HepG2 (cell line): ENCODE data around the gene UNG. TPM values are rescaled to one million over a fixed set of nuclear protein-coding genes. Genes with fewer than 3 reads are reported as not detected.
A peak's percentile ranks its signal among the peaks of the same experiment; 100 is the strongest.

Experiments
- BATF2 ChIP-seq: sonication (generic); formaldehyde crosslinking; IDR thresholded peaks from 2 replicates; pipeline ENCODE4 v1.8.0; 2022; ENCODE audit warnings: mild to moderate bottlenecking, missing genetic modification reagents, moderate library complexity
- DPF2 ChIP-seq: sonication (generic); formaldehyde crosslinking; IDR thresholded peaks from 2 replicates; pipeline ENCODE4 v1.4.0; 2020; ENCODE audit warnings: mild to moderate bottlenecking, low read depth, missing genetic modification reagents, borderline replicate concordance
- ERF ChIP-seq: IDR thresholded peaks from 2 replicates; pipeline ENCODE4 v1.6.1; 2018; ENCODE audit warnings: missing biosample characterization, missing genetic modification reagents
- HOXD1 ChIP-seq: sonication (generic); formaldehyde crosslinking; IDR thresholded peaks from 2 replicates; pipeline ENCODE4 v1.5.0; 2020; ENCODE audit warnings: missing genetic modification reagents
- KDM1A ChIP-seq: IDR thresholded peaks from 2 replicates; pipeline ENCODE4 v1.6.1; 2016; ENCODE audit warnings: missing compliant biosample characterization
- NCOA1 ChIP-seq: sonication (generic); formaldehyde crosslinking; IDR thresholded peaks from 2 replicates; pipeline ENCODE4 v1.9.0; 2021; ENCODE audit warnings: missing genetic modification reagents
- PHB2 ChIP-seq: fragments of 450-650 bp; IDR thresholded peaks from 2 replicates; pipeline ENCODE4 v1.6.1; 2018; ENCODE audit not compliant: partially characterized antibody
- POLR2A ChIP-seq, 2 experiments: IDR thresholded peaks; 2 replicates each; pipeline ENCODE4 v1.6.1; 2011; ENCODE audit warnings: low read depth in 2 of 2, low read length in 2 of 2, mild to moderate bottlenecking in 1 of 2, moderate library complexity in 1 of 2; ENCODE audit not compliant: insufficient read depth in 1 of 2
- POLR2G ChIP-seq: fragments of 200-400 bp; formaldehyde crosslinking; IDR thresholded peaks from 2 replicates; pipeline ENCODE4 v1.6.1; 2018; ENCODE audit warnings: mild to moderate bottlenecking, low read depth, low read length, moderate library complexity
- PREB ChIP-seq: sonication (generic); formaldehyde crosslinking; IDR thresholded peaks from 2 replicates; pipeline ENCODE4 v1.4.0; 2020; ENCODE audit warnings: missing genetic modification reagents
- REXO4 ChIP-seq: sonication (generic); formaldehyde crosslinking; IDR thresholded peaks from 2 replicates; pipeline ENCODE4 v1.8.0; 2022; ENCODE audit warnings: missing genetic modification reagents, mild to moderate bottlenecking, borderline replicate concordance
- RFXAP ChIP-seq: sonication (generic); formaldehyde crosslinking; IDR thresholded peaks from 2 replicates; pipeline ENCODE4 v1.4.0; 2020; ENCODE audit warnings: missing genetic modification reagents, borderline replicate concordance
- SMAD3 ChIP-seq: sonication (generic); formaldehyde crosslinking; IDR thresholded peaks from 2 replicates; pipeline ENCODE4 v1.4.0; 2020; ENCODE audit warnings: missing genetic modification reagents
- SRSF1 ChIP-seq: fragments of 200-400 bp; formaldehyde crosslinking; optimal IDR thresholded peaks from 2 replicates; pipeline ENCODE3; 2017; ENCODE audit warnings: mild to moderate bottlenecking, low read depth, low read length, moderate library complexity
- SRY ChIP-seq: sonication (generic); formaldehyde crosslinking; IDR thresholded peaks from 2 replicates; pipeline ENCODE4 v1.8.0; 2022; ENCODE audit warnings: mild to moderate bottlenecking, missing genetic modification reagents
- ZBTB3 ChIP-seq: sonication (generic); formaldehyde crosslinking; IDR thresholded peaks from 2 replicates; pipeline ENCODE4 v1.4.0; 2020; ENCODE audit warnings: low read depth, mild to moderate bottlenecking, moderate library complexity, missing genetic modification reagents, borderline replicate concordance
- ZFP82 ChIP-seq: sonication (generic); formaldehyde crosslinking; IDR thresholded peaks from 2 replicates; pipeline ENCODE4 v1.5.1; 2020; ENCODE audit warnings: mild to moderate bottlenecking, missing genetic modification reagents, borderline replicate concordance
- ZNF12 ChIP-seq: sonication (generic); formaldehyde crosslinking; IDR thresholded peaks from 2 replicates; pipeline ENCODE4 v1.5.0; 2020; ENCODE audit warnings: missing genetic modification reagents
- ZNF329 ChIP-seq: sonication (generic); formaldehyde crosslinking; IDR thresholded peaks from 2 replicates; pipeline ENCODE4 v1.9.0; 2021; ENCODE audit warnings: low read depth, mild to moderate bottlenecking, missing genetic modification reagents
- ZNF562 ChIP-seq: sonication (generic); formaldehyde crosslinking; IDR thresholded peaks from 2 replicates; pipeline ENCODE4 v1.8.0; 2022; ENCODE audit warnings: missing genetic modification reagents, borderline replicate concordance
- ZNF563 ChIP-seq: sonication (generic); formaldehyde crosslinking; IDR thresholded peaks from 2 replicates; pipeline ENCODE4 v1.8.0; 2022; ENCODE audit warnings: mild to moderate bottlenecking, moderate library complexity, missing genetic modification reagents
- ZNF567 ChIP-seq: sonication (generic); formaldehyde crosslinking; IDR thresholded peaks from 2 replicates; pipeline ENCODE4 v1.8.1; 2023; ENCODE audit warnings: mild to moderate bottlenecking, missing genetic modification reagents, borderline replicate concordance
- ZNF709 ChIP-seq: sonication (generic); formaldehyde crosslinking; IDR thresholded peaks from 2 replicates; pipeline ENCODE4 v1.5.0; 2020; ENCODE audit warnings: mild to moderate bottlenecking, missing genetic modification reagents
- ZSCAN31 ChIP-seq: sonication (generic); formaldehyde crosslinking; IDR thresholded peaks from 2 replicates; pipeline ENCODE4 v1.5.0; 2020; ENCODE audit warnings: low read depth, mild to moderate bottlenecking, missing genetic modification reagents
- polyA plus RNA-seq, 8 experiments: library from polyadenylated mRNA; depleted of rRNA in 3 of 8; stranded (reverse) in 7 of 8; unstranded in 1 of 8; fragments of >200 nt; fragmentation: Illumina TruSeq in 4 of 8; extraction: Trizol in 4 of 8; gene quantifications; 2 replicates each; pipeline versions ENCODE4 v1.2.1 to v1.2.3, GENCODE V29; 2011 to 2016; ENCODE audit warnings: low read depth in 4 of 8, missing spikeins in 1 of 8, mixed read lengths in 1 of 8; ENCODE audit not compliant: insufficient read depth in 1 of 8
- total RNA-seq, 5 experiments: library from RNA; depleted of rRNA; stranded (reverse); fragments of >200 nt; fragmentation: Illumina TruSeq; extraction: Trizol; gene quantifications; 2 replicates each; pipeline ENCODE4 v1.2.3, GENCODE V29; 2016; ENCODE audit warnings: low read depth in 1 of 5
- TF ChIP-seq, protein P1 (sequence below): sonication (generic); formaldehyde crosslinking; IDR thresholded peaks from 2 replicates; pipeline ENCODE4 v1.4.0; 2020; ENCODE audit warnings: mild to moderate bottlenecking, missing genetic modification reagents, borderline replicate concordance

The UNG gene
- total and polyA plus RNA-seq, 2 of the 13 experiments (the other 11 are each of a cell fraction or from before 2014, with no cell fraction given): 23.3 to 114 TPM

DNA sequence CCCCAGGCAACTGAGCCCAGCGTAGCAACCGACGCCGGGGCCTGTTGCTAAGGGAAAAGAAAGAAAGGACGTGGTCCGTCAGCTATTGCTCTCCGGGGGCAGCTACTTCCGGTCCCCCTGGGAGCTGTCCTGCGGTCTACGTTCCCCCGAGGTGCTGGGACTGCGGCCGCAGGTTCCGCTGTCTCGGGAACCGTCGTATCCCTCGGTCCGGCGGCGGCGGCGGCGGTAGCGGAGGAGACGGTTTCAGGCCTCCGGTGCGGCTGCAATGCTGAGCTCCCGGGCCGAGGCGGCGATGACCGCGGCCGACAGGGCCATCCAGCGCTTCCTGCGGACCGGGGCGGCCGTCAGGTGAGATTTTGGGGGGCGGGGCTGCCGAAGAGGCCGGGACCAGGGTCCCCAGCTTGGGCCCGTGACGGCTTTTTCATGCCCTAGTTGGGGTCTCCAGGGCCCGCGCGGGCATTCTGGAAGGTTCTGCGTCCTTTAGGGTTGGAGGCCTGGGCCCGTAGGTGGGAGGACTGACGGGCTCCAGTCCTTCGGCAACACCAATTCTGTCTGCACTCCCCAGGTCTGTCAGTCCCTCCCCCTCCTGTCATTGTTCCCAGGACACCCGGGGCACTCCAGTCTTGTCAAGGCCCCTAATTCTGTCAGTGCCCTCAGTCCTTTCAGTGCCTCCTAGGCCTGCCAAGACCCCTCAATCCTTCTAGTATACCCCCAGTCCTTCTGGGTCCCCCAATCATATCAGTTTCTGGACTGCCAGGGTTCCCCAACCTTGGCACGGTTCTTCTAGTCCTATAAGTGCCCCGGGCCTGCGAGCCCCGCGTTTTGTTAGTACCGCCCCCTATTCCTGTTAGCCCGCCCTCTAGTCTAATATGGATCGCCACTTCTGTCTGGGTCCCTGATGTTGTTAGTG, 44.7 kb upstream of the UNG start, which contains the start of gene USP30 (continued):
- peak; percentile 46; the same call in 1 of the 2 replicates for TF ChIP-seq ZSCAN31 (CRISPR knock-in tag)
- TF ChIP-seq BATF2 (CRISPR knock-in tag): no peak
- TF ChIP-seq NCOA1 (CRISPR knock-in tag): no peak
- TF ChIP-seq SRY (CRISPR knock-in tag): no peak
- no peak for TF ChIP-seq ZNF709 (CRISPR knock-in tag)
- TF ChIP-seq ZNF567: peak; percentile 78; the same call in 1 of the 2 replicates
- peak; percentile 69; the same call in 1 of the 2 replicates for TF ChIP-seq ZFP82 (CRISPR knock-in tag)
- peak; percentile 79; the same call in 1 of the 2 replicates for TF ChIP-seq ZNF12
- no peak for TF ChIP-seq POLR2A (IDR thresholded peaks at IDR 0.05; ENCODE audit: insufficient read depth in 1 of 2, low read depth in 2 of 2, low read length in 2 of 2)
- no peak for TF ChIP-seq REXO4 (CRISPR knock-in tag)
- no peak for TF ChIP-seq PHB2
- no peak for TF ChIP-seq ZNF329 (CRISPR knock-in tag)
- TF ChIP-seq, protein P1, sequence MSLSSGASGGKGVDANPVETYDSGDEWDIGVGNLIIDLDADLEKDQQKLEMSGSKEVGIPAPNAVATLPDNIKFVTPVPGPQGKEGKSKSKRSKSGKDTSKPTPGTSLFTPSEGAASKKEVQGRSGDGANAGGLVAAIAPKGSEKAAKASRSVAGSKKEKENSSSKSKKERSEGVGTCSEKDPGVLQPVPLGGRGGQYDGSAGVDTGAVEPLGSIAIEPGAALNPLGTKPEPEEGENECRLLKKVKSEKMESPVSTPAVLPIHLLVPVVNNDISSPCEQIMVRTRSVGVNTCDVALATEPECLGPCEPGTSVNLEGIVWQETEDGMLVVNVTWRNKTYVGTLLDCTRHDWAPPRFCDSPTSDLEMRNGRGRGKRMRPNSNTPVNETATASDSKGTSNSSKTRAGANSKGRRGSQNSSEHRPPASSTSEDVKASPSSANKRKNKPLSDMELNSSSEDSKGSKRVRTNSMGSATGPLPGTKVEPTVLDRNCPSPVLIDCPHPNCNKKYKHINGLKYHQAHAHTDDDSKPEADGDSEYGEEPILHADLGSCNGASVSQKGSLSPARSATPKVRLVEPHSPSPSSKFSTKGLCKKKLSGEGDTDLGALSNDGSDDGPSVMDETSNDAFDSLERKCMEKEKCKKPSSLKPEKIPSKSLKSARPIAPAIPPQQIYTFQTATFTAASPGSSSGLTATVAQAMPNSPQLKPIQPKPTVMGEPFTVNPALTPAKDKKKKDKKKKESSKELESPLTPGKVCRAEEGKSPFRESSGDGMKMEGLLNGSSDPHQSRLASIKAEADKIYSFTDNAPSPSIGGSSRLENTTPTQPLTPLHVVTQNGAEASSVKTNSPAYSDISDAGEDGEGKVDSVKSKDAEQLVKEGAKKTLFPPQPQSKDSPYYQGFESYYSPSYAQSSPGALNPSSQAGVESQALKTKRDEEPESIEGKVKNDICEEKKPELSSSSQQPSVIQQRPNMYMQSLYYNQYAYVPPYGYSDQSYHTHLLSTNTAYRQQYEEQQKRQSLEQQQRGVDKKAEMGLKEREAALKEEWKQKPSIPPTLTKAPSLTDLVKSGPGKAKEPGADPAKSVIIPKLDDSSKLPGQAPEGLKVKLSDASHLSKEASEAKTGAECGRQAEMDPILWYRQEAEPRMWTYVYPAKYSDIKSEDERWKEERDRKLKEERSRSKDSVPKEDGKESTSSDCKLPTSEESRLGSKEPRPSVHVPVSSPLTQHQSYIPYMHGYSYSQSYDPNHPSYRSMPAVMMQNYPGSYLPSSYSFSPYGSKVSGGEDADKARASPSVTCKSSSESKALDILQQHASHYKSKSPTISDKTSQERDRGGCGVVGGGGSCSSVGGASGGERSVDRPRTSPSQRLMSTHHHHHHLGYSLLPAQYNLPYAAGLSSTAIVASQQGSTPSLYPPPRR (CRISPR knock-in tag): peak; percentile 72
- TF ChIP-seq RFXAP (CRISPR knock-in tag): peak; percentile 96
- TF ChIP-seq ZNF563 (CRISPR knock-in tag): no peak
- 0 out of 2 replicates have a peak, but pooled peaks have one; percentile 38 for TF ChIP-seq KDM1A (CRISPR knock-in tag)
- peak; percentile 88 for TF ChIP-seq ERF (CRISPR knock-in tag)
- TF ChIP-seq ZBTB3: no peak
- no peak for TF ChIP-seq ZNF562 (CRISPR knock-in tag)
- TF ChIP-seq POLR2G: peak; percentile 41
- peak; percentile 97 for TF ChIP-seq SMAD3
- TF ChIP-seq HOXD1 (CRISPR knock-in tag): peak; percentile 86; the same call in 1 of the 2 replicates
- TF ChIP-seq PREB: no peak
- no peak for TF ChIP-seq SRSF1
- TF ChIP-seq DPF2 (CRISPR knock-in tag): no peak
